H9 (cell line): ENCODE results near the gene SVEP1. TPM values are rescaled to one million over a fixed set of nuclear protein-coding genes. Genes with fewer than 3 reads are reported as not detected.

Experiments used
- DNase-seq: peaks from one replicate; pipeline ENCODE4 v3.0.0-alpha.2; 2017
- H2AFZ ChIP-seq: one replicate; pipeline ENCODE4 v1.6.1; 2013; ENCODE audit warnings: mild to moderate bottlenecking, low read length, control low read depth, moderate library complexity
- H2AK5ac ChIP-seq: 2 replicates; pipeline ENCODE4 v1.6.1; 2013; ENCODE audit warnings: low read length, control low read depth, mixed read lengths; ENCODE audit not compliant: insufficient read length
- H2BK120ac ChIP-seq: one replicate; pipeline ENCODE4 v1.6.1; 2013; ENCODE audit warnings: low read depth, mild to moderate bottlenecking, low read length, control low read depth, inconsistent platforms; ENCODE audit not compliant: poor library complexity, severe bottlenecking
- H2BK12ac ChIP-seq: 2 replicates; pipeline ENCODE4 v1.6.1; 2013; ENCODE audit warnings: low read length, control low read depth, mixed read lengths, low read depth; ENCODE audit not compliant: insufficient read length
- H2BK15ac ChIP-seq: 2 replicates; pipeline ENCODE4 v1.6.1; 2013; ENCODE audit warnings: low read depth, low read length, control low read depth
- H2BK20ac ChIP-seq: one replicate; pipeline ENCODE4 v1.6.1; 2013; ENCODE audit warnings: low read depth, mild to moderate bottlenecking, low read length, control low read depth, inconsistent platforms; ENCODE audit not compliant: poor library complexity, severe bottlenecking
- H2BK5ac ChIP-seq: 2 replicates; pipeline ENCODE4 v1.6.1; 2013; ENCODE audit warnings: low read length, control low read depth, mixed read lengths; ENCODE audit not compliant: insufficient read length
- H3K14ac ChIP-seq: 2 replicates; pipeline ENCODE4 v1.6.1; 2013; ENCODE audit warnings: low read length, control low read depth; ENCODE audit not compliant: insufficient read depth
- H3K18ac ChIP-seq: 2 replicates; pipeline ENCODE4 v1.6.1; 2013; ENCODE audit warnings: low read depth, mild to moderate bottlenecking, mixed read lengths, low read length, control low read depth; ENCODE audit not compliant: insufficient read length
- H3K23ac ChIP-seq: 2 replicates; pipeline ENCODE4 v1.6.1; 2013; ENCODE audit warnings: low read length, control low read depth, mixed read lengths, low read depth; ENCODE audit not compliant: insufficient read length
- H3K23me2 ChIP-seq: 2 replicates; pipeline ENCODE4 v1.6.1; 2013; ENCODE audit warnings: low read depth, mild to moderate bottlenecking, mixed read lengths, low read length, control low read depth; ENCODE audit not compliant: insufficient read length, poor library complexity, severe bottlenecking
- H3K27ac ChIP-seq: 2 replicates; pipeline ENCODE4 v1.5.1; 2013; ENCODE audit warnings: low read length, control low read depth, mixed read lengths, low read depth; ENCODE audit not compliant: insufficient read length
- H3K27me3 ChIP-seq: 2 replicates; pipeline ENCODE4 v1.6.1; 2013; ENCODE audit warnings: low read length, control low read depth, inconsistent platforms; ENCODE audit not compliant: insufficient read depth
- H3K4ac ChIP-seq: 2 replicates; pipeline ENCODE4 v1.6.1; 2013; ENCODE audit warnings: low read depth, mild to moderate bottlenecking, control low read depth, inconsistent platforms, low read length, moderate library complexity
- H3K4me1 ChIP-seq: 2 replicates; pipeline ENCODE4 v1.6.1; 2013; ENCODE audit warnings: low read length, control low read depth, inconsistent platforms; ENCODE audit not compliant: insufficient read depth
- H3K4me2 ChIP-seq: 2 replicates; pipeline ENCODE4 v1.6.1; 2013; ENCODE audit warnings: low read length, control low read depth, mixed read lengths; ENCODE audit not compliant: insufficient read length, insufficient read depth
- H3K56ac ChIP-seq: 2 replicates; pipeline ENCODE4 v1.6.1; 2013; ENCODE audit warnings: low read depth, mild to moderate bottlenecking, mixed read lengths, low read length, control low read depth; ENCODE audit not compliant: insufficient read length
- H3K79me1 ChIP-seq: 2 replicates; pipeline ENCODE4 v1.6.1; 2013; ENCODE audit warnings: low read depth, mild to moderate bottlenecking, moderate library complexity, low read length, control low read depth, inconsistent platforms; ENCODE audit not compliant: insufficient read depth, poor library complexity, severe bottlenecking
- H3K79me2 ChIP-seq: 2 replicates; pipeline ENCODE4 v1.6.1; 2013; ENCODE audit warnings: low read length, control low read depth, inconsistent platforms; ENCODE audit not compliant: insufficient read depth
- H3K9ac ChIP-seq: 2 replicates; pipeline ENCODE4 v1.6.1; 2013; ENCODE audit warnings: low read length, control low read depth, mixed read lengths; ENCODE audit not compliant: insufficient read length; ENCODE audit errors: extremely low read depth
- H3K9me3 ChIP-seq: one replicate; pipeline ENCODE4 v1.6.1; 2013; ENCODE audit warnings: low read depth, low read length, inconsistent platforms; ENCODE audit not compliant: control insufficient read depth
- H3T11ph ChIP-seq: one replicate; pipeline ENCODE4 v1.6.1; 2013; ENCODE audit warnings: mild to moderate bottlenecking, low read length, control low read depth, inconsistent platforms
- H4K20me1 ChIP-seq: one replicate; pipeline ENCODE4 v1.6.1; 2013; ENCODE audit not compliant: control insufficient read depth, insufficient read length, insufficient read depth
- H4K5ac ChIP-seq: 2 replicates; pipeline ENCODE4 v1.6.1; 2013; ENCODE audit warnings: low read depth, mild to moderate bottlenecking, mixed read lengths, low read length, control low read depth; ENCODE audit not compliant: insufficient read length
- H4K8ac ChIP-seq: replicated peaks from 2 replicates; pipeline ENCODE4 v1.6.1; 2013; ENCODE audit warnings: low read length, control low read depth, mixed read lengths, low read depth; ENCODE audit not compliant: insufficient read length
- H4K91ac ChIP-seq: 2 replicates; pipeline ENCODE4 v1.6.1; 2013; ENCODE audit warnings: low read depth, mild to moderate bottlenecking, moderate library complexity, mixed read lengths, low read length, control low read depth; ENCODE audit not compliant: insufficient read length
- H3K27ac Mint-ChIP-seq, 3 experiments: 2 replicates in 2 of 3; 3 replicates in 1 of 3; pipeline ENCODE4 v1.8.0; 2020 to 2021; ENCODE audit warnings: mixed read lengths in 3 of 3, mild to moderate bottlenecking in 1 of 3, moderate library complexity in 1 of 3
- H3K27me3 Mint-ChIP-seq: 2 replicates; pipeline ENCODE4 v1.8.0; 2021; ENCODE audit warnings: low read depth, mild to moderate bottlenecking, moderate library complexity, mixed read lengths
- H3K36me3 Mint-ChIP-seq, 3 experiments: 2 replicates in 2 of 3; 3 replicates in 1 of 3; pipeline ENCODE4 v1.8.0; 2020 to 2021; ENCODE audit warnings: low read depth in 3 of 3, mixed read lengths in 3 of 3; ENCODE audit not compliant: insufficient read depth in 1 of 3
- H3K4me1 Mint-ChIP-seq, 2 experiments: 2 replicates each; pipeline ENCODE4 v1.8.0; 2020; ENCODE audit warnings: mixed read lengths in 2 of 2
- H3K4me3 Mint-ChIP-seq, 2 experiments: 2 replicates in 1 of 2; 3 replicates in 1 of 2; pipeline ENCODE4 v1.8.0; 2020 to 2021; ENCODE audit warnings: mild to moderate bottlenecking in 2 of 2, mixed read lengths in 2 of 2, moderate library complexity in 1 of 2
- H3K9me3 Mint-ChIP-seq, 2 experiments: 2 replicates in 1 of 2; 3 replicates in 1 of 2; pipeline ENCODE4 v1.8.0; 2020; ENCODE audit warnings: mild to moderate bottlenecking in 2 of 2, mixed read lengths in 2 of 2, moderate library complexity in 1 of 2
- CTCF ChIP-seq: fragments of 200-600 bp; sonication (generic); conservative IDR thresholded peaks from 3 replicates; pipeline ENCODE4 v1.8.0; 2021; ENCODE audit warnings: antibody characterized with exemption, mild to moderate bottlenecking
- WGBS: extraction: QIAGEN DNeasy Blood & Tissue Kit; methylation state at CpG from one replicate; pipeline ENCODE4 v1.1.7; 2013; ENCODE audit warnings: missing lambda C conversion rate, low lambda C conversion rate, mixed read lengths; ENCODE audit not compliant: insufficient read length; ENCODE audit errors: extremely low coverage; 5-methylcytosine and 5-hydroxymethylcytosine counted together
- total RNA-seq: library from RNA; stranded (reverse); gene quantifications from 2 replicates; pipeline ENCODE4 v1.2.1, GENCODE V29; 2021

Gene SVEP1
- total RNA-seq, 1 experiment from 2014 or later = 0.17 TPM

- Histone ChIP-seq H3K9me3 (no peaks in the 10 kb centered on the region), H3K79me1 (no peaks in the 10 kb centered on the region), H3K4ac (no peak overlapping the region), H3K79me2 (no peaks in the 10 kb centered on the region), H2BK5ac (no peak overlapping the region), H3K14ac (no peak overlapping the region), H2BK12ac (no peak overlapping the region), H3K4me2 (no peak overlapping the region), H2AK5ac (no peak overlapping the region), H2BK15ac (no peak overlapping the region), H4K5ac (no peak overlapping the region), H3K27ac (no peak overlapping the region), H4K20me1 (no peaks in the 10 kb centered on the region), H3K9ac (no peak overlapping the region), H3K56ac (no peak overlapping the region), H3K4me1 (no peaks in the 10 kb centered on the region), H2BK120ac (no peak overlapping the region), H3K23me2 (no peaks in the 10 kb centered on the region), H2AFZ (no peak overlapping the region), H4K91ac (no peak overlapping the region), H4K8ac (no peak overlapping the region), H3K27me3 (no peaks in the 10 kb centered on the region), H2BK20ac (no peak overlapping the region), H3T11ph (no peak overlapping the region), H3K18ac (no peak overlapping the region), H3K23ac (no peak overlapping the region)
- H3K4me1 Mint-ChIP-seq = no peaks in the 10 kb centered on the region
- H3K27me3 Mint-ChIP-seq = no peaks in the 10 kb centered on the region; the same call in 1 of the 2 replicates
- TF ChIP-seq CTCF = no peak
- H3K27ac Mint-ChIP-seq = no peak overlapping the region
- no CpG with 5 or more reads among the region's 3 CpGs for WGBS
- H3K36me3 Mint-ChIP-seq = peaks cover 7 to 15% (median 9%) of the 10 kb centered on the region in 3 experiments; a peak in 6 of 7 replicates
- H3K4me3 Mint-ChIP-seq = no peak overlapping the region
- DNase-seq = no peak
- peaks cover 18 to 24% of the 10 kb centered on the region in 2 experiments for H3K9me3 Mint-ChIP-seq
Observed at GRCh38 chr9:110389148-110389750, 190.3 kb downstream of the SVEP1 start.
